Measurements from ENCODE around the gene TMEM125. TPM values are rescaled to one million over a fixed set of nuclear protein-coding genes. Genes with fewer than 3 reads are reported as not detected.

The TMEM125 gene
- total RNA-seq, 1 experiment from 2014 or later, result 21.5 TPM

DNA sequence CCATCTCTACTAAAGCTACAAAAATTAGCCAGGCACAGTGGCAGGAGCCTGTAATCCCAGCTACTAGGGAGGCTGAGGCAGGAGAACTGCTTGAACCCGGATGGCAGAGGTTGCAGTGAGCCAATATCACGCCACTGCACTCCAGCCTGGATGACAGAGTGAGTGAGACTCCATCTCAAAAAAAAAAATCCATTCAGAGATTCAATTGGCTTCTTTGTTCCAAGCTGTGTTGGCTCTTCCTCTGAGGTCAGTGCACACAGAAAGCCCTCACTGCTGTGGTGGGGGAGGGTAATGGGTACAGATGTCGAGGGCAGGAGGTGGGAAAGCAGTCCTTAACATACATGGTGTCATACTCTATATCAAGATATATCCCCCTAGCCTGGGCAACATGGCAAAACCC lies 45.7 kb downstream of the TMEM125 start:
- peaks cover 6% of the 10 kb centered on the region for H3K4me1 Mint-ChIP-seq
- H3K4me3 Mint-ChIP-seq, result no peak overlapping the region
- ChIA-PET POLR2A (interaction anchor here (0.7 kb wide), 1 partner anchor 30 kb away, joined by 3 read pairs; the partner anchor contains the start of gene C1orf210), CTCF (no interaction called here)
- H3K27me3 Mint-ChIP-seq (ENCODE audit: low read depth), result no peaks in the 10 kb centered on the region
- no peaks in the 10 kb centered on the region for H3K9me3 Mint-ChIP-seq
- H3K27ac Mint-ChIP-seq, result no peak overlapping the region
- ATAC-seq (no peak), DNase-seq (ENCODE audit: low spot score) (no peak)
- H3K36me3 Mint-ChIP-seq, result no peaks in the 10 kb centered on the region
- TF ChIP-seq IRF1 (CRISPR knock-in tag; IDR thresholded peaks at IDR 0.05) (no peak), SMAD3 (CRISPR knock-in tag; IDR thresholded peaks at IDR 0.05; ENCODE audit: borderline replicate concordance) (no peak), ATF2 (CRISPR knock-in tag; IDR thresholded peaks at IDR 0.05; ENCODE audit: borderline replicate concordance, low read depth) (no peak), ZBTB21 (CRISPR knock-in tag; IDR thresholded peaks at IDR 0.05; ENCODE audit: borderline replicate concordance) (no peak), CDX4 (CRISPR knock-in tag; IDR thresholded peaks at IDR 0.05; ENCODE audit: borderline replicate concordance) (no peak)

- ChIA-PET POLR2A (no interaction called here), CTCF (interaction anchor here (0.8 to 2.4 kb wide), 4 partner anchors 22 to 98 kb away, joined by 3 to 10 read pairs (median 6); partner anchors contain the start of genes C1orf210 and CDC20)
- Mint-ChIP-seq H3K27me3 (ENCODE audit: low read depth) (no peaks in the 10 kb centered on the region), H3K4me1 (peaks cover 6% of the 10 kb centered on the region), H3K27ac (no peak overlapping the region), H3K4me3 (no peak overlapping the region), H3K9me3 (no peaks in the 10 kb centered on the region), H3K36me3 (no peaks in the 10 kb centered on the region)
- DNase-seq (ENCODE audit: low spot score) (no peak), ATAC-seq (no peak)
- TF ChIP-seq, protein P1, sequence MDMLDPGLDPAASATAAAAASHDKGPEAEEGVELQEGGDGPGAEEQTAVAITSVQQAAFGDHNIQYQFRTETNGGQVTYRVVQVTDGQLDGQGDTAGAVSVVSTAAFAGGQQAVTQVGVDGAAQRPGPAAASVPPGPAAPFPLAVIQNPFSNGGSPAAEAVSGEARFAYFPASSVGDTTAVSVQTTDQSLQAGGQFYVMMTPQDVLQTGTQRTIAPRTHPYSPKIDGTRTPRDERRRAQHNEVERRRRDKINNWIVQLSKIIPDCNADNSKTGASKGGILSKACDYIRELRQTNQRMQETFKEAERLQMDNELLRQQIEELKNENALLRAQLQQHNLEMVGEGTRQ (CRISPR knock-in tag; IDR thresholded peaks at IDR 0.05), result no peak
- TF ChIP-seq ZNF232 (CRISPR knock-in tag; IDR thresholded peaks at IDR 0.05) (no peak), PRDM15 (CRISPR knock-in tag; IDR thresholded peaks at IDR 0.05) (no peak), PRRX2 (CRISPR knock-in tag; IDR thresholded peaks at IDR 0.05) (no peak), ZNF317 (CRISPR knock-in tag; IDR thresholded peaks at IDR 0.05; ENCODE audit: borderline replicate concordance, low read depth) (no peak), PREB (CRISPR knock-in tag; IDR thresholded peaks at IDR 0.05; ENCODE audit: borderline replicate concordance) (no peak), CREB1 (CRISPR knock-in tag; IDR thresholded peaks at IDR 0.05) (no peak), TP53 (CRISPR knock-in tag; IDR thresholded peaks at IDR 0.05) (no peak)
- TF ChIP-seq, protein P2, sequence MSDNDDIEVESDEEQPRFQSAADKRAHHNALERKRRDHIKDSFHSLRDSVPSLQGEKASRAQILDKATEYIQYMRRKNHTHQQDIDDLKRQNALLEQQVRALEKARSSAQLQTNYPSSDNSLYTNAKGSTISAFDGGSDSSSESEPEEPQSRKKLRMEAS (CRISPR knock-in tag; IDR thresholded peaks at IDR 0.05), result no peak
Measured at GRCh38 chr1:43315963-43316737, 46.4 kb downstream of the TMEM125 start.

All from WTC11 (cell line).